HUDEP-2 (cell line): ENCODE results near the gene KCTD13.
"Not testable (repeated sequence)": the region's sequence is repeated elsewhere in the genome, so short reads cannot be mapped to it uniquely, and the experiment has no call there.

Experiments used
- DNase-seq, 76 experiments: peaks; one replicate each; lab custom pipeline; 2025; ENCODE audit not compliant: unreplicated experiment in 76 of 76; lab: John Stamatoyannopoulos, UW

Gene KCTD13, protein sequence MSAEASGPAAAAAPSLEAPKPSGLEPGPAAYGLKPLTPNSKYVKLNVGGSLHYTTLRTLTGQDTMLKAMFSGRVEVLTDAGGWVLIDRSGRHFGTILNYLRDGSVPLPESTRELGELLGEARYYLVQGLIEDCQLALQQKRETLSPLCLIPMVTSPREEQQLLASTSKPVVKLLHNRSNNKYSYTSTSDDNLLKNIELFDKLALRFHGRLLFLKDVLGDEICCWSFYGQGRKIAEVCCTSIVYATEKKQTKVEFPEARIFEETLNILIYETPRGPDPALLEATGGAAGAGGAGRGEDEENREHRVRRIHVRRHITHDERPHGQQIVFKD

DNA sequence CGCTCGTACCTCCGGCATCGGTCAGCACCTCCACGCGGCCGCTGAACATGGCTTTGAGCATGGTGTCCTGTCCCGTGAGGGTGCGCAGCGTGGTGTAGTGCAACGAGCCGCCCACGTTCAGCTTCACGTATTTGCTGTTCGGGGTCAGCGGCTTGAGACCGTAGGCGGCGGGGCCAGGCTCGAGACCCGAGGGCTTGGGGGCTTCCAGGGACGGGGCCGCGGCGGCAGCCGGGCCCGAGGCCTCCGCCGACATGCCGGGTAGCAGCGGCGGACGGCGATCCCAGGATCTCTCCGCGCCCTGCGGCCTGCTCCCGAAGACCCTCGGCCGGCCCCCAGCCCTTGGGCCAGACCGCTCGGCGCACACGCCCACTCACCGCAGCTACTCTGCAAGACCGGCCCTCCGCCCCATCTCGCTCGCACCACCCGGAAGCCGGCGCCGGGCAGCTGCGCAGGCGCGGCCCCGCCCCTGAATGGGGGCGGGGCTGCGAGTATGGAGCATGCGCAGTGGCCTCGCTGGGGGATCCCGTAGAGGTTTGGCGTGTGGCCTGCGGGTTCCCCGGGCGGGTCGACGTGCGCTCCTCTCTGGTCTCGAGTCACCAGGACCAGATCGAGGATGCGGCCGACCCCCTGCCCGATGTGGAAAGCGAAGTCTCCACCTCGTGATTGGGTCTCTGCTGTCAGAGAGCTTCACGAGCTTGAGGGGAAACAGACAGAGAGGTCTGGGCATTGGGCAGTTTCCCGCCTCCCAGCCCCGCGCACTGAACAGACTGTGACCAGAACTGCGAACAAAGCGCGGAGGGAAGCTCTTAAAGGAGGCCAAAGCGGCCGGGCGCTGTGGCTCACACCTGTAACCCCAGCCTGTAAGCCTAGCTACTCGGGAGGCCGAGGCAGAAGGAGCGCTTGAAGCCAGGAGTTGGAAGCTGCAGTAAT is at the start of gene KCTD13:
KCTD13 (minus strand) TSS at position 446 of the 930 bp plus-strand sequence; CDS start at position 253, 193 bp downstream.
- DNase-seq: peak in 74 of 76 experiments; percentile 9 to 94 (median 78)

DNA sequence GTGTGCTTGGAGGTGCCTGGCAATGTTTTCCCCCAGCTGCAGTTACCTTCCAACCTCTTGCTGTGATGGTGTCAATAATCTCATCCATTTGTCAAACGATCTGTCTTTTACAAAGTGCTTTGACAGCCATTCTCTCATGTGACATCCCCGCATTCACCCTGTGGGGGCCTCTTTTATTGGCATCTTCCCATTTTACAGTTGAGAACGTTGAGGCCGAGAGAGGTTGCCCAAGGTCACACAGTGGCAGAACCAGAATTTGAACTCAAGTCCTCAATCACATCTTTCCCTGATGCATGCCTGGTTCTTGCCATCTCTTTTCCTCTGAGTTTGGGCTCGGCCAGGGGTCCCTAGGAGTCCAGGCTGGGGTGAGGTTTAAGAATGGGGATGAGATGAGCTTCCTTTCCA is 49.1 kb upstream of the KCTD13 start:
- DNase-seq: peak in 1 of 76 experiments; percentile 13

DNA sequence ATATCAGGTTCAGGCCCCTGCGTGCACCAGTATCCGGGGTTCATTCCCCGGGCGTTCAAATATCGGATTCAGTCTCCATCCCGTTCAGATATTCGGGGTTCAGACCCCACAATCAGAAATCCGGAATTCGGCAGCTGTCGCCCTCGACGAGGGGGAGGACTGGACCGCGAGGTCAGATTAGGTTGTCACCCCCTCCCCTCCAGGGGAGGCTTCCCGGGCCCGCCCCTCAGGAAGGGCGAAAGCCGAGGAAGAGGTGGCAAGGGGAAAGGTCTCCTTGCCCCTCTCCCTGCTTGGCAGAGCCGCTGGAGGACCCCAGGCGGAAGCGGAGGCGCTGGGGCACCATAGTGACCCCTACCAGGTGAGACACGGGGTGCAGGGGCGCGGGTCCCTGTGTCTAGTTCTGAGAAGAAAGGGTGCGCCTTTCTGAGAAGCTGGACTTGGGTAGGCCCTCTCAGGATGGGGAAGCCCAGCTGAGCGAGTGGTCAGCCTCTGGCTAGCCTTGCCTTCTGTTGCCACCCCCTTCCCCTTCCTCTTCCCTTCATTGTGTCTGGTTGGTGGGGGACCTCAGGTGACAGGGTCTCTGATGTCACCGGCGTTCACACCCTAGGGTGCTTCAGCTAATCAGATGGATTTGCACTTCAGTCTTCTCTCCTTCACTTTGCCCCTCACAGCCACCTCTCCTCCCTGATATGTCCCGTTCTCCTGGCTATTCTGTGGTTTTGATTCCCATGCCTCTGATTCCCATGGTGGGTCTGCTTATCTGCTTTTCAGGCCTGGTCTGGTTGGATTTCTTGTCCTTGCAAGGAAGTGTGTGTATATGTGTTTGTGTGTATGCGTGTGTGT is 48.5 kb upstream of the KCTD13 start:
- peak in 3 of 76 experiments; percentile 8 to 15 (median 10) for DNase-seq

DNA sequence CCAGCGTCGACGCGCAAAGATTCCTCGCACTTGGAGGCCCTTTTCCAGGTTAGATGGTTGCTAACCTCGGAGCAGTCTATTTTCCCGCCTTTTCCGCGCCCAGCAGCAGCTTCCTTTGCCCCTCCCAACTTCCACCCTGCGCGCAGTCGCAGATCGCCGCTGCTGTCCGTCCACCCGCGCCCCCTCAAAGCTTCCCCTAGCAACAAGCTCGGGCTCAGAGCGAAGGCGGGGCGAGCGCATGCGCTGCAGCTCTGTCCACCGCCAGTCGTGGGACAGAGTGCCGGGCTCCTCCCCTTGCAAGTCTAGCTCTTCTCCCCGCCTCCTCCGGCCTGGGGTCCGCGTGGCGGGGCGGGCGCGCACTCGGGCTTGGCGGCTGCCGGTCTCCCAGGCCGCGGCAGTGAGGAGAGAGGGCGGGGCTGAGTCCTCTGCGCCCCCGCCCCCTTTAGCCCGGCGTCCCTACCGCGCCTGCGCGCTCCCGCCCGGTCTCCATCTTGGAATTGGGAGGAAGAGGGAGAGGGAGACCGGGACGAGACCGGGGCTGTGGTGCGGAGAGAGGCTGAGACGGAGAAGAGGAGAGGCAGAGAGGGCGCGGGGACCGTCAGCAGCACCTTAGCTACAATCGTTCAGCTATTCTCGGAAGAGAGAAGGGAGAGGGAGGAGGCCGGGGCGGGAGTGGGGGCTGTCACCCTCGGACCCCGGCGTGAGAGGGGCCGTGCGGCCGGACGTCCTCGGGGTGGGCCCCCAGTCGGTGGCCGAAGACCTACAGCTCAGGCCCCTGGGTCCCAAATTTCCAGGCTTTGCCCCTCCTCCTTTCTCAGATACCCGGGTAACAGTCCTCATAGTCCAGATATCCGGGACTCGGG is 47.6 kb upstream of the KCTD13 start, which contains the start of gene TAOK2:
TAOK2 (plus strand) TSS at position 485 of the 863 bp plus-strand sequence. CDS start 3,905 bp downstream, outside the sequence.
- peak in 75 of 76 experiments; percentile 67 to 99 (median 98) for DNase-seq

- peak in 1 of 76 experiments; percentile 50 for DNase-seq
Measured at GRCh38 chr16:29972992-29973383, 47.0 kb upstream of the KCTD13 start.

DNA sequence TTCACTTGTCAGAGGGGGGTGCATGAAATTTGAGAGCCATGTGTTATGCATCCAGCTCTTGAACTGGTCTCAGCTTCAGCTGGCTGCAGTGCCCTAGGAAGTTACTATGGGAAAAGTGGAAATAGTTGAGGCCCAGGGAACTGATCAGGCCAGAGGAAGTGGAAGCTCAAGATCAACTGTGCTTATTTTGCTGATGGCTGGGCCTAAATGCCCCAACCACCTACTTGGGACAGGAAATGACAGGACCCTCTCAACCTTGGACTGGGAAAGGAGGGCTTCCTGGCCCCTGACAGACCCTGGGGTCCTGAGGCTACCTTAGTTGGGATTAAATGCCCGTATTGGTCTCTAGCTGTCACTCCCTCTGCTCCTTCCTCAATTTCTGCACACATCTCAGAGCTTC is 46.5 kb upstream of the KCTD13 start:
- no peak for DNase-seq

DNA sequence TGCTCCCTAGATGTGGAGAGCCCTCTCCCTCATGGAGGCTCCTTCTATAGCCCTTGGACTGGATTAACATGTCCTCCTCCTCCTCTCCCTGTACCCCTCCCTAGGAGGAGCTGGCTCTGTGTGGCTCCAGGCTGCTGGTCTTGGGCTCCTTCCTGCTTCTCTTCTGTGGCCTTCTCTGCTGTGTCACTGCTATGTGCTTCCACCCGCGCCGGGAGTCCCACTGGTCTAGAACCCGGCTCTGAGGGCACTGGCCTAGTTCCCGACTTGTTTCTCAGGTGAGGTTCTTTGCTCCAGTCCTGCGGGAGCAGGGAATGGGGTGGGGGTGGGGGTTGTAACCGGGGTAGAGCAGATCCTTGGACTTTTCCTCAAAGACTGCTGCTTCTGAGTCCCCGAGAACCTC is 45.3 kb upstream of the KCTD13 start:
- DNase-seq: no peak

- DNase-seq: no peak
Measured at GRCh38 chr16:29968205-29968604, 42.2 kb upstream of the KCTD13 start.

- no peak for DNase-seq
Measured at GRCh38 chr16:29963021-29963743, 37.2 kb upstream of the KCTD13 start.

GRCh38 chr16:29962344-29962994 is 36.4 kb upstream of the KCTD13 start:
- no peak for DNase-seq

- peak in 73 of 76 experiments; percentile 43 to 93 (median 81) for DNase-seq
Measured at GRCh38 chr16:29961479-29962343, 35.7 kb upstream of the KCTD13 start, which contains the start of gene TMEM219. TSS of gene TMEM219 (plus strand) at chr16:29962079. CDS start at chr16:29963144, 1,065 bp downstream.

DNA sequence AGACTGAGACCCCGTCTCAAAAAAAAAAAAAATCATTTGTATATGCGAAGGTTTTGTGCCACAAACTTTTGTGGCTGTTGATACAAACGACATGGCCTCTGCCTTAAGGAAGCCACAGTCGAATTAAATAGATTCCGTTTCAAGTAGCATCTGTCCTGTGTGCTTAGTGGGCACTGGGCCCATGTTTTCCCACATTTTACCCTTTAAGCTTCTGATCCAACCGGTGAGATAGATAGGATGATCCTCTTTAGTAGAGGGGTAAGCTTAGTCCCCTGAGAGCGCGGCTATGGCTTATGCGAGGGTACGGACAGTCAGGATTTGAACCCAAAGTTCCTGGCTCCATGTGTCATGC is 35.1 kb upstream of the KCTD13 start:
- no peak for DNase-seq

DNA sequence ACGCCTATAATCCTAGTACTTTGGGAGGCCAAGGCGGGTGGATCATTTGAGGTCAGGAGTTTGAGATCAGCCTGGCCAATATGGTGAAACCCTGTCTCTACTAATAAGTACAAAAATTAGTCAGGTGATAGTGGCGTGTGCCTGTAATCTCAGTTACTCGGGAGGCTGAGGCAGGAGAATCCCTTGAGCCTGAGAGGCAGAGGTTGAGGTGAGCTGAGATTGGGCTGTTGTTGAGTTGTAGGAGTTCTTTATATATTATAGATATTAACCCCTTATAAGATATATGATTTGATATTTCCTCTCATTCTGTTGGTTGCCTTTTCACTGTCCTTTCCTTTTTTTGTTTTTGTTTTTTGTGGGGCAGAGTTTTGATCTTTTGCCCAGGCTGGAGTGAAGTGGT is 33.8 kb upstream of the KCTD13 start:
- DNase-seq: not testable (repeated sequence)

DNA sequence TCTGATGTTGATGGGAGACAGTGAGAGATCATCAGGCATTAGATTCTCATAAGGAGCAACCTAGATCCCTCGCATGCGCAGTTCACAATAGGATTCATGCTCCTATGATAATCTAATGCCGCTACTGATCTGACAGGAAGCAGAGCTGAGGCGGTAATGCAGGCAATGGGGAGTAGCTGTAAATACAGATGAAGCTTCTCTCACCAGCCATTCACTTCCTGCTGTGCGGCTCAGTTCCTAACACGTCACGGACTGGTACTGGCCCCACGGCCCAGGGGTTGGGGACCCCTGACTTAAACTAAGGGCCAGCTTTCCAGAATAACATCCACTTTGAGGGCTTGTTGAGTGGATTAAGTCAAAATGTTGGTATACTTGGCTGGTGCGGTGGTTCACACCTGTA is 33.3 kb upstream of the KCTD13 start:
- no peak for DNase-seq

DNA sequence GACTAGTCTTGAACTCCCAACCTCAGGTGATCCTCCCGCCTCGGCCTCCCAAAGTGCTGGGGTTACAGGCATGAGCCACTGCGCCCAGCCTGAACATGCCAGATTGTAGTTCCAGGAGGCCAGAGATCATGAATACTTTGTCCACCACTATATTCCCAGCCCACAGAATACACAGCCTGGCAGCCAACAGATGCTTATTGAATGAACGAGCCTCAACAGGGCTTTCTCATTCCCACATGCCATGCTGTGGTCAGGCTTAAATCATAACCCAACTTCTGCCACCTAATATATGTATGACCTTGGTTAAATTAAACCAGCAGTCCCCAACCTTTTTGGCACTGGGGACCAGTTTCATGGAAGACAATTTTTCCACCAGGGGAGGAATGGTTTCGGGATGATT is 32.7 kb upstream of the KCTD13 start:
- DNase-seq: no peak

- DNase-seq: no peak
Measured at GRCh38 chr16:29951625-29952365, 25.8 kb upstream of the KCTD13 start.
